ENCODE data around the gene MXD1. TPM values are rescaled to one million over a fixed set of nuclear protein-coding genes. Genes with fewer than 3 reads are reported as not detected.
A peak's percentile ranks its signal among the peaks of the same experiment; 100 is the strongest.

Gene MXD1
- total RNA-seq, 1 experiment from 2014 or later: 3.7 TPM

DNA sequence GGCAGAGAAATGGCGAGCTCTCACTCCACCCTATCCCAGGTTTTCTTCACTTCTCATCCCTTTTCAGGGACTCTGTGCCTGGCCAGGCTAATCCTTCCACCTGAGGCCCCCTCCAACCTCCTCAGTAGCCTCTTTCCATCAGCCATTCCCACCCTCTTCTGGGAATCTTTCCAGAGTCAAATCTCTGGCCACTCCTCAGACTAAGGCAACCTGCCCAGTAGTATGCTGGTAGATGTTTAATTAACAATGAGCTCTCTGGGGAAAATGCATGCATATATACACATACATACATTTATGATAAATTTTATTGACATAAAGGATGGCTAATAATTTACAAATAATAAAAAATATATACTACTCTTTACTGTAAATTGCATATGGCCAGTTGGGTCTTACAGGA lies 57.9 kb downstream of the MXD1 start:
- H3K4me2 ChIP-seq (ENCODE audit: insufficient read depth, insufficient read length, low read length): no peak overlapping the region
- peaks cover 16 to 21% of the 10 kb centered on the region in 2 experiments for H3K4me1 Mint-ChIP-seq
- no peak overlapping the region for H2BK5ac ChIP-seq (ENCODE audit: insufficient read length, low read length)
- peaks cover 3% of the 10 kb centered on the region for H3K27me3 Mint-ChIP-seq (ENCODE audit: low read depth)
- H3K18ac ChIP-seq (ENCODE audit: insufficient read length, low read depth, low read length): no peak overlapping the region
- no peak overlapping the region for H3K27ac ChIP-seq (ENCODE audit: insufficient read length, low read depth, low read length)
- H3K9me3 Mint-ChIP-seq: no peaks in the 10 kb centered on the region
- WGBS (ENCODE audit: extremely low coverage, insufficient read length, low lambda C conversion rate): no CpG with 5 or more reads among the region's 1 CpG
- H2BK20ac ChIP-seq (ENCODE audit: low read depth, low read length, poor library complexity, severe bottlenecking): no peak overlapping the region
- no peak overlapping the region for H3K23ac ChIP-seq (ENCODE audit: insufficient read length, low read depth, low read length)
- peaks cover 0 to 2% (median 0%) of the 10 kb centered on the region in 3 experiments; a peak in 1 of 7 replicates for H3K36me3 Mint-ChIP-seq (ENCODE audit: insufficient read depth in 1 of 3, low read depth in 3 of 3)
- no peaks in the 10 kb centered on the region; the same call in 1 of the 2 replicates for H3K27me3 ChIP-seq (ENCODE audit: insufficient read depth, low read length)
- no peaks in the 10 kb centered on the region; the same call in 1 of the 2 replicates for H3K4me1 ChIP-seq (ENCODE audit: insufficient read depth, low read length)
- H2AFZ ChIP-seq (ENCODE audit: low read length): no peak overlapping the region
- H4K8ac ChIP-seq (replicated peaks; ENCODE audit: insufficient read length, low read depth, low read length): no peak overlapping the region
- H4K20me1 ChIP-seq (ENCODE audit: control insufficient read depth, insufficient read depth, insufficient read length): peaks cover 3% of the 10 kb centered on the region
- no peak for DNase-seq
- no peak overlapping the region for H3K4me3 Mint-ChIP-seq
- peak overlapping the region in 1 of 3 experiments; percentile 62; a peak in 2 of 7 replicates for H3K27ac Mint-ChIP-seq
- no peak overlapping the region for H3K14ac ChIP-seq (ENCODE audit: insufficient read depth, low read length)
- H3K56ac ChIP-seq (ENCODE audit: insufficient read length, low read depth, low read length): no peak overlapping the region
- no peaks in the 10 kb centered on the region for H3K79me1 ChIP-seq (ENCODE audit: insufficient read depth, low read depth, low read length, poor library complexity, severe bottlenecking)
- no peak overlapping the region for H3K9ac ChIP-seq (ENCODE audit: extremely low read depth, insufficient read length, low read length)
- H3K4ac ChIP-seq (ENCODE audit: low read depth, low read length): no peak overlapping the region
- H2AK5ac ChIP-seq (ENCODE audit: insufficient read length, low read length): no peak overlapping the region
- no peak overlapping the region for H4K5ac ChIP-seq (ENCODE audit: insufficient read length, low read depth, low read length)
- no peak overlapping the region for H2BK12ac ChIP-seq (ENCODE audit: insufficient read length, low read depth, low read length)
- no peaks in the 10 kb centered on the region for H3K79me2 ChIP-seq (ENCODE audit: insufficient read depth, low read length)
- no peak overlapping the region for H2BK15ac ChIP-seq (ENCODE audit: low read depth, low read length)
- H2BK120ac ChIP-seq (ENCODE audit: low read depth, low read length, poor library complexity, severe bottlenecking): no peak overlapping the region
- no peaks in the 10 kb centered on the region for H3K9me3 ChIP-seq (ENCODE audit: control insufficient read depth, low read depth, low read length)
- H3T11ph ChIP-seq (ENCODE audit: low read length): no peak overlapping the region
- H3K23me2 ChIP-seq (ENCODE audit: insufficient read length, low read depth, low read length, poor library complexity, severe bottlenecking): no peaks in the 10 kb centered on the region
- TF ChIP-seq, protein P1, sequence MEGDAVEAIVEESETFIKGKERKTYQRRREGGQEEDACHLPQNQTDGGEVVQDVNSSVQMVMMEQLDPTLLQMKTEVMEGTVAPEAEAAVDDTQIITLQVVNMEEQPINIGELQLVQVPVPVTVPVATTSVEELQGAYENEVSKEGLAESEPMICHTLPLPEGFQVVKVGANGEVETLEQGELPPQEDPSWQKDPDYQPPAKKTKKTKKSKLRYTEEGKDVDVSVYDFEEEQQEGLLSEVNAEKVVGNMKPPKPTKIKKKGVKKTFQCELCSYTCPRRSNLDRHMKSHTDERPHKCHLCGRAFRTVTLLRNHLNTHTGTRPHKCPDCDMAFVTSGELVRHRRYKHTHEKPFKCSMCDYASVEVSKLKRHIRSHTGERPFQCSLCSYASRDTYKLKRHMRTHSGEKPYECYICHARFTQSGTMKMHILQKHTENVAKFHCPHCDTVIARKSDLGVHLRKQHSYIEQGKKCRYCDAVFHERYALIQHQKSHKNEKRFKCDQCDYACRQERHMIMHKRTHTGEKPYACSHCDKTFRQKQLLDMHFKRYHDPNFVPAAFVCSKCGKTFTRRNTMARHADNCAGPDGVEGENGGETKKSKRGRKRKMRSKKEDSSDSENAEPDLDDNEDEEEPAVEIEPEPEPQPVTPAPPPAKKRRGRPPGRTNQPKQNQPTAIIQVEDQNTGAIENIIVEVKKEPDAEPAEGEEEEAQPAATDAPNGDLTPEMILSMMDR (conservative IDR thresholded peaks at IDR 0.05): no peak
- no peak overlapping the region for H4K91ac ChIP-seq (ENCODE audit: insufficient read length, low read depth, low read length)

Data from H9 (cell line).